Liver (tissue), 9 donors: ENCODE results near the gene STOX1. TPM values are rescaled to one million over a fixed set of nuclear protein-coding genes. Genes with fewer than 3 reads are reported as not detected.
"Not testable (repeated sequence)": the region's sequence is repeated elsewhere in the genome, so short reads cannot be mapped to it uniquely, and the experiment has no call there.

ENCODE experiments used
- DNase-seq: peaks from one replicate; pipeline ENCODE4 v3.0.0-alpha.2; 2017; ENCODE audit warnings: low spot score
- H3K27ac ChIP-seq, 2 donors: one replicate each; pipeline ENCODE4 v1.7.0; 2013; ENCODE audit warnings: inconsistent platforms in 2 of 2, low read length in 2 of 2, control low read depth in 1 of 2, low read depth in 1 of 2, mild to moderate bottlenecking in 1 of 2
- H3K27me3 ChIP-seq, 4 donors: one replicate each; pipeline versions ENCODE4 v1.6.1 to v1.7.0; 2013; ENCODE audit warnings: low read length in 3 of 4, inconsistent platforms in 1 of 4, mild to moderate bottlenecking in 1 of 4, moderate library complexity in 1 of 4; ENCODE audit not compliant: control insufficient read depth in 4 of 4, insufficient read depth in 4 of 4
- H3K36me3 ChIP-seq, 4 donors: one replicate each; pipeline versions ENCODE4 v1.6.1 to v1.7.0; 2013; ENCODE audit warnings: low read length in 3 of 4, mild to moderate bottlenecking in 3 of 4, low read depth in 1 of 4, moderate library complexity in 1 of 4; ENCODE audit not compliant: control insufficient read depth in 4 of 4, insufficient read depth in 3 of 4
- H3K4me1 ChIP-seq, 4 donors: one replicate each; pipeline versions ENCODE4 v1.6.1 to v1.7.0; 2013; ENCODE audit warnings: low read length in 3 of 4, mild to moderate bottlenecking in 3 of 4, moderate library complexity in 1 of 4; ENCODE audit not compliant: control insufficient read depth in 4 of 4, insufficient read depth in 4 of 4
- H3K4me3 ChIP-seq, 3 donors: one replicate each; pipeline versions ENCODE4 v1.6.1 to v1.7.0; 2013; ENCODE audit warnings: low read length in 3 of 3, control low read depth in 1 of 3, low read depth in 1 of 3, mild to moderate bottlenecking in 1 of 3
- H3K9ac ChIP-seq, 2 donors: one replicate each; pipeline ENCODE4 v1.7.0; 2013; ENCODE audit warnings: low read length in 2 of 2, mild to moderate bottlenecking in 2 of 2, moderate library complexity in 2 of 2, control low read depth in 1 of 2, low read depth in 1 of 2
- H3K9me3 ChIP-seq, 4 donors: one replicate each; pipeline versions ENCODE4 v1.6.1 to v1.7.0; 2013; ENCODE audit warnings: low read length in 3 of 4; ENCODE audit not compliant: control insufficient read depth in 4 of 4
- EGR1 ChIP-seq, 2 donors: IDR thresholded peaks; 2 replicates each; pipeline ENCODE4 v1.6.1; 2016 to 2018; ENCODE audit warnings: antibody characterized with exemption in 2 of 2, low read depth in 2 of 2
- HNF4A ChIP-seq, 2 donors: conservative IDR thresholded peaks; 2 replicates each; pipeline ENCODE4 v1.6.1; 2016; ENCODE audit warnings: antibody characterized with exemption in 2 of 2, mild to moderate bottlenecking in 2 of 2
- MAX ChIP-seq: IDR thresholded peaks from 2 replicates; pipeline ENCODE4 v1.6.1; 2016; ENCODE audit warnings: antibody characterized with exemption
- RAD21 ChIP-seq, 2 donors: IDR thresholded peaks; 2 replicates each; pipeline ENCODE4 v1.6.1; 2016; ENCODE audit warnings: antibody characterized with exemption in 2 of 2, mild to moderate bottlenecking in 2 of 2
- RXRA ChIP-seq, 2 donors: IDR thresholded peaks; 2 replicates each; pipeline ENCODE4 v1.6.1; 2017 to 2018; ENCODE audit warnings: antibody characterized with exemption in 2 of 2, mild to moderate bottlenecking in 1 of 2
- YY1 ChIP-seq: IDR thresholded peaks from 2 replicates; pipeline ENCODE4 v1.6.1; 2016; ENCODE audit warnings: antibody characterized with exemption, mild to moderate bottlenecking
- WGBS: extraction: QIAGEN DNeasy Blood & Tissue Kit; methylation state at CpG from one replicate; pipeline ENCODE4 v1.1.7; 2013; 5-methylcytosine and 5-hydroxymethylcytosine counted together
- polyA plus RNA-seq, 2 donors: library from polyadenylated mRNA; stranded (reverse) in 1 of 2; unstranded in 1 of 2; fragments of 200-250 nt in 1 of 2; fragments of >200 nt in 1 of 2; fragmentation: Nextera tagmentation in 1 of 2; extraction: Ambion mirVana in 1 of 2; gene quantifications; one replicate each; pipeline versions ENCODE4 v1.2.1 to v1.2.3, GENCODE V29; 2013 to 2015
- total RNA-seq, 2 donors: library from RNA; depleted of rRNA; stranded (reverse); fragments of >200 nt; gene quantifications; one replicate each; pipeline ENCODE4 v1.2.3, GENCODE V29; 2014
- TF ChIP-seq, protein P1 (sequence below): IDR thresholded peaks from 2 replicates; pipeline ENCODE4 v1.6.1; 2016; ENCODE audit warnings: antibody characterized with exemption, mild to moderate bottlenecking
- TF ChIP-seq, protein P2 (sequence below): fragments of 150-350 bp; IDR thresholded peaks from 2 replicates; pipeline ENCODE4 v1.5.1; 2017; ENCODE audit warnings: improper control_type of control experiment, low read depth, low read length; ENCODE audit not compliant: missing input control
- donor health status: healthy.
- donor health status: healthy.
- donor health status: healthy.
- donor health status: healthy.
- donor health status: healthy.

STOX1 gene
- total and polyA plus RNA-seq, 4 donors: 0.18 to 2.6 (median 0.33) TPM; not detected in 1

- TF ChIP-seq, protein P1, sequence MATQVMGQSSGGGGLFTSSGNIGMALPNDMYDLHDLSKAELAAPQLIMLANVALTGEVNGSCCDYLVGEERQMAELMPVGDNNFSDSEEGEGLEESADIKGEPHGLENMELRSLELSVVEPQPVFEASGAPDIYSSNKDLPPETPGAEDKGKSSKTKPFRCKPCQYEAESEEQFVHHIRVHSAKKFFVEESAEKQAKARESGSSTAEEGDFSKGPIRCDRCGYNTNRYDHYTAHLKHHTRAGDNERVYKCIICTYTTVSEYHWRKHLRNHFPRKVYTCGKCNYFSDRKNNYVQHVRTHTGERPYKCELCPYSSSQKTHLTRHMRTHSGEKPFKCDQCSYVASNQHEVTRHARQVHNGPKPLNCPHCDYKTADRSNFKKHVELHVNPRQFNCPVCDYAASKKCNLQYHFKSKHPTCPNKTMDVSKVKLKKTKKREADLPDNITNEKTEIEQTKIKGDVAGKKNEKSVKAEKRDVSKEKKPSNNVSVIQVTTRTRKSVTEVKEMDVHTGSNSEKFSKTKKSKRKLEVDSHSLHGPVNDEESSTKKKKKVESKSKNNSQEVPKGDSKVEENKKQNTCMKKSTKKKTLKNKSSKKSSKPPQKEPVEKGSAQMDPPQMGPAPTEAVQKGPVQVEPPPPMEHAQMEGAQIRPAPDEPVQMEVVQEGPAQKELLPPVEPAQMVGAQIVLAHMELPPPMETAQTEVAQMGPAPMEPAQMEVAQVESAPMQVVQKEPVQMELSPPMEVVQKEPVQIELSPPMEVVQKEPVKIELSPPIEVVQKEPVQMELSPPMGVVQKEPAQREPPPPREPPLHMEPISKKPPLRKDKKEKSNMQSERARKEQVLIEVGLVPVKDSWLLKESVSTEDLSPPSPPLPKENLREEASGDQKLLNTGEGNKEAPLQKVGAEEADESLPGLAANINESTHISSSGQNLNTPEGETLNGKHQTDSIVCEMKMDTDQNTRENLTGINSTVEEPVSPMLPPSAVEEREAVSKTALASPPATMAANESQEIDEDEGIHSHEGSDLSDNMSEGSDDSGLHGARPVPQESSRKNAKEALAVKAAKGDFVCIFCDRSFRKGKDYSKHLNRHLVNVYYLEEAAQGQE: no peak
- no peak for TF ChIP-seq RAD21 (IDR thresholded peaks at IDR 0.05)
Observed at GRCh38 chr10:68864611-68865010, 37.3 kb downstream of the STOX1 start (continued).

DNA sequence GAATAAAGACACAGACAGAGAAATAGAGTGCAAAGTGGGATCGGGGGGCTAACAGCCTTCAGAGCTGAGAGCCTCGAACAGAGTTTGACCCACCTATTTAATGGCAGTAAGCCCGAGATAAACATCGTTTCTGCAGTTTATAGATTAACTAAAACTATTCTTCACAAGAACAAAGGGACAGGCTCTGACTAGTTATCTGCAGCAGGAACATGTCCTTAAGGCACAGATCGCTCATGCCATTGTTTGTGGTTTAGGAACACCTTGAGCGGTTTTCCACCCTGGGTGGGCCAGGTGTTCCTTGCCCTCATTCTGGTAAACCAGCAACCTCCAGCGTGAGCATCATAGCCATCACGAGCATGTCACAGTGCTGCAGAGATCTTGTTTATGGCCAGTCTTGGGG lies 40.8 kb downstream of the STOX1 start:
- H3K9ac ChIP-seq, H3K27ac ChIP-seq: not testable (repeated sequence)
- WGBS: 93% methylated on average over 8 of the region's 8 CpGs

GRCh38 chr10:68869623-68870022 lies 42.3 kb downstream of the STOX1 start:
- H3K4me3 ChIP-seq: no peak overlapping the region
- H3K9me3 ChIP-seq: no peaks in the 10 kb centered on the region
- H3K4me1 ChIP-seq: peaks cover 0 to 8% (median 0%) of the 10 kb centered on the region in 4 donors
- no peak for DNase-seq
- 30% methylated on average over 2 of the region's 2 CpGs for WGBS
- TF ChIP-seq YY1: peak; percentile 29
- peak in 1 of 2 donors; percentile 21 for TF ChIP-seq HNF4A (conservative IDR thresholded peaks at IDR 0.05)
- peak in 1 of 2 donors; percentile 4 for TF ChIP-seq RXRA (IDR thresholded peaks at IDR 0.05)
- TF ChIP-seq RAD21 (IDR thresholded peaks at IDR 0.05): no peak
- TF ChIP-seq MAX: no peak
- TF ChIP-seq EGR1 (IDR thresholded peaks at IDR 0.05; ENCODE audit: low read depth in 2 of 2): no peak
- H3K27me3 ChIP-seq: no peaks in the 10 kb centered on the region
- H3K27ac ChIP-seq: no peak overlapping the region
- no peaks in the 10 kb centered on the region for H3K36me3 ChIP-seq
- no peak overlapping the region for H3K9ac ChIP-seq

More for the DNA sequence above, 40.8 kb downstream of the STOX1 start:
- not testable (repeated sequence) for H3K4me1 ChIP-seq, H3K4me3 ChIP-seq, H3K27me3 ChIP-seq, DNase-seq, H3K9me3 ChIP-seq, H3K36me3 ChIP-seq

DNA sequence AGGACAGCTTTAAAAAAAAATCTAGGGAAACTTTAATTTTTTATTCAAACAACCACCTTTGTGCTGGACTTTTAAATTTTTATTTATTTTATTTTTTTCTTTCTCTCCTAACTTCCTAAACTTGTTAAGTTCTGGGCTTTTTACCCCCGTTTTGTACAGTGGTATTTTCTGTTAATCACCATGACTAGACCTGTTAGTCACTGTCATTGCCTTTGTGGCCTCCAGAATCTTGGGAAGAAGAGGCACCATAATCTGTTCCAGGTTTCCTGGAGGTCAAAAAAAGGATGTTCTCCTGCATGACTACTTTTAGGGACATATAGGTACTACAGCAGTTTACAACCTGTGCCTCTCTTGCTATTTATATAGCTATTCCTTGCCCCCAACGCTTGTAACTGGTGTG lies 42.7 kb downstream of the STOX1 start:
- H3K9me3 ChIP-seq: no peaks in the 10 kb centered on the region
- peaks cover 0 to 8% (median 0%) of the 10 kb centered on the region in 4 donors for H3K4me1 ChIP-seq
- 92% methylated on average over 2 of the region's 2 CpGs for WGBS
- H3K4me3 ChIP-seq: no peak overlapping the region
- no peak overlapping the region for H3K9ac ChIP-seq
- no peaks in the 10 kb centered on the region for H3K27me3 ChIP-seq
- no peaks in the 10 kb centered on the region for H3K36me3 ChIP-seq
- no peak overlapping the region for H3K27ac ChIP-seq
- TF ChIP-seq, protein P2, sequence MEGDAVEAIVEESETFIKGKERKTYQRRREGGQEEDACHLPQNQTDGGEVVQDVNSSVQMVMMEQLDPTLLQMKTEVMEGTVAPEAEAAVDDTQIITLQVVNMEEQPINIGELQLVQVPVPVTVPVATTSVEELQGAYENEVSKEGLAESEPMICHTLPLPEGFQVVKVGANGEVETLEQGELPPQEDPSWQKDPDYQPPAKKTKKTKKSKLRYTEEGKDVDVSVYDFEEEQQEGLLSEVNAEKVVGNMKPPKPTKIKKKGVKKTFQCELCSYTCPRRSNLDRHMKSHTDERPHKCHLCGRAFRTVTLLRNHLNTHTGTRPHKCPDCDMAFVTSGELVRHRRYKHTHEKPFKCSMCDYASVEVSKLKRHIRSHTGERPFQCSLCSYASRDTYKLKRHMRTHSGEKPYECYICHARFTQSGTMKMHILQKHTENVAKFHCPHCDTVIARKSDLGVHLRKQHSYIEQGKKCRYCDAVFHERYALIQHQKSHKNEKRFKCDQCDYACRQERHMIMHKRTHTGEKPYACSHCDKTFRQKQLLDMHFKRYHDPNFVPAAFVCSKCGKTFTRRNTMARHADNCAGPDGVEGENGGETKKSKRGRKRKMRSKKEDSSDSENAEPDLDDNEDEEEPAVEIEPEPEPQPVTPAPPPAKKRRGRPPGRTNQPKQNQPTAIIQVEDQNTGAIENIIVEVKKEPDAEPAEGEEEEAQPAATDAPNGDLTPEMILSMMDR: no peak
- TF ChIP-seq RXRA (IDR thresholded peaks at IDR 0.05): peak in 1 of 2 donors; percentile 0
- no peak for DNase-seq
